Sigmoid colon (tissue), 4 donors: ENCODE measurements around the gene ARGLU1.

Experiments used
- CTCF ChIP-seq, 4 experiments: fragments of 450-650 bp in 3 of 4; fragments of 200-600 bp in 1 of 4; IDR thresholded peaks; one replicate each; pipeline ENCODE4 v1.5.1; 2016 to 2019; ENCODE audit warnings: antibody characterized with exemption in 4 of 4, mild to moderate bottlenecking in 3 of 4, moderate library complexity in 2 of 4
- EP300 ChIP-seq, 4 donors: sonication (generic); formaldehyde crosslinking; IDR thresholded peaks; one replicate each; pipeline ENCODE4 v1.6.1; 2017; ENCODE audit warnings: antibody characterized with exemption in 4 of 4
- POLR2A ChIP-seq, 2 donors: fragments of 450-650 bp; IDR thresholded peaks; one replicate each; pipeline ENCODE4 v1.6.1; 2016; ENCODE audit warnings: antibody characterized with exemption in 2 of 2, mild to moderate bottlenecking in 2 of 2, moderate library complexity in 2 of 2

- no peak for TF ChIP-seq CTCF (IDR thresholded peaks at IDR 0.05)
- no peak for TF ChIP-seq EP300 (IDR thresholded peaks at IDR 0.05)
- TF ChIP-seq POLR2A (IDR thresholded peaks at IDR 0.05): no peak
These were observed 26.1 kb downstream of the ARGLU1 start for GRCh38 chr13:106541826-106542225.
